ENCODE measurements around the gene NUDT3. TPM values are rescaled to one million over a fixed set of nuclear protein-coding genes. Genes with fewer than 3 reads are reported as not detected.

NUDT3 gene
- total and polyA plus RNA-seq, 9 of the 15 experiments (the other 6 are each of a cell fraction or from before 2014, with no cell fraction given) = 5.4 to 81.2 (median 56.4) TPM

- TF ChIP-seq ZNF174 (CRISPR knock-in tag; IDR thresholded peaks at IDR 0.05) = no peak
- no peak for TF ChIP-seq ETS1 (conservative IDR thresholded peaks at IDR 0.05; ENCODE audit: control insufficient read depth, low read depth, low read length)
- TF ChIP-seq ID3 (CRISPR knock-in tag; IDR thresholded peaks at IDR 0.05) = no peak
- TF ChIP-seq ID3 (tag; IDR thresholded peaks at IDR 0.05) = peak; percentile 78
- peak; percentile 76; the same call in 1 of the 2 replicates for TF ChIP-seq ZNF717 (CRISPR knock-in tag; IDR thresholded peaks at IDR 0.05)
- TF ChIP-seq MEF2D (tag; conservative IDR thresholded peaks at IDR 0.05; ENCODE audit: low read depth) = no peak
- no peak for TF ChIP-seq KLF13 (tag; IDR thresholded peaks at IDR 0.05; ENCODE audit: borderline replicate concordance, low read depth)
- TF ChIP-seq HEY1 (CRISPR knock-in tag; IDR thresholded peaks at IDR 0.05; ENCODE audit: borderline replicate concordance) = no peak
- peak; percentile 50; the same call in 1 of the 2 replicates for TF ChIP-seq CTBP1 (IDR thresholded peaks at IDR 0.05; ENCODE audit: borderline replicate concordance)
- TF ChIP-seq POLR2AphosphoS2 (IDR thresholded peaks at IDR 0.05; ENCODE audit: low read length) = peak; percentile 96; the same call in 1 of the 2 replicates
- TF ChIP-seq KLF16 (IDR thresholded peaks at IDR 0.05) = no peak
- no peak for TF ChIP-seq ZNF263 (CRISPR knock-in tag; IDR thresholded peaks at IDR 0.05; ENCODE audit: borderline replicate concordance)
- TF ChIP-seq ZNF224 (CRISPR knock-in tag; IDR thresholded peaks at IDR 0.05) = no peak
- TF ChIP-seq NFIX (CRISPR knock-in tag; IDR thresholded peaks at IDR 0.05; ENCODE audit: low read depth) = no peak
- TF ChIP-seq TARDBP (IDR thresholded peaks at IDR 0.05) = no peak
- TF ChIP-seq ZC3H11A (IDR thresholded peaks at IDR 0.05; ENCODE audit: low read depth, low read length) = no peak
- TF ChIP-seq NCOA1 (IDR thresholded peaks at IDR 0.05; ENCODE audit: low read depth) = no peak
- no peak for TF ChIP-seq ZNF408 (CRISPR knock-in tag; IDR thresholded peaks at IDR 0.05; ENCODE audit: low read depth)
- no peak for TF ChIP-seq CBX2 (IDR thresholded peaks at IDR 0.05; ENCODE audit: insufficient read depth, low read length, poor library complexity, severe bottlenecking)
- TF ChIP-seq ZNF780A (CRISPR knock-in tag; IDR thresholded peaks at IDR 0.05) = no peak
- TF ChIP-seq ZNF398 (CRISPR knock-in tag; IDR thresholded peaks at IDR 0.05) = no peak
- TF ChIP-seq, protein P1, sequence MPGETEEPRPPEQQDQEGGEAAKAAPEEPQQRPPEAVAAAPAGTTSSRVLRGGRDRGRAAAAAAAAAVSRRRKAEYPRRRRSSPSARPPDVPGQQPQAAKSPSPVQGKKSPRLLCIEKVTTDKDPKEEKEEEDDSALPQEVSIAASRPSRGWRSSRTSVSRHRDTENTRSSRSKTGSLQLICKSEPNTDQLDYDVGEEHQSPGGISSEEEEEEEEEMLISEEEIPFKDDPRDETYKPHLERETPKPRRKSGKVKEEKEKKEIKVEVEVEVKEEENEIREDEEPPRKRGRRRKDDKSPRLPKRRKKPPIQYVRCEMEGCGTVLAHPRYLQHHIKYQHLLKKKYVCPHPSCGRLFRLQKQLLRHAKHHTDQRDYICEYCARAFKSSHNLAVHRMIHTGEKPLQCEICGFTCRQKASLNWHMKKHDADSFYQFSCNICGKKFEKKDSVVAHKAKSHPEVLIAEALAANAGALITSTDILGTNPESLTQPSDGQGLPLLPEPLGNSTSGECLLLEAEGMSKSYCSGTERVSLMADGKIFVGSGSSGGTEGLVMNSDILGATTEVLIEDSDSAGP (CRISPR knock-in tag; IDR thresholded peaks at IDR 0.05) = no peak
- no peak for TF ChIP-seq ZNF274 (IDR thresholded peaks at IDR 0.05; ENCODE audit: borderline replicate concordance, low read depth, low read length)
- TF ChIP-seq ZNF586 (CRISPR knock-in tag; conservative IDR thresholded peaks at IDR 0.05) = no peak
- no peak for TF ChIP-seq DDX20 (tag; IDR thresholded peaks at IDR 0.05; ENCODE audit: low read depth)
These were observed 145.7 kb downstream of the NUDT3 start (continued) for GRCh38 chr6:34246563-34247391.
